HUES48 (cell line): ENCODE measurements around the gene LPIN3.

Source experiments
- H3K27ac ChIP-seq: one replicate; pipeline ENCODE4 v1.7.0; 2013; ENCODE audit warnings: low read depth, low read length, inconsistent platforms
- H3K27me3 ChIP-seq: 2 replicates; pipeline ENCODE4 v1.6.1; 2013; ENCODE audit warnings: mild to moderate bottlenecking, low read length; ENCODE audit not compliant: control insufficient read depth, insufficient read depth
- H3K36me3 ChIP-seq: 2 replicates; pipeline ENCODE4 v1.6.1; 2013; ENCODE audit warnings: low read length; ENCODE audit not compliant: control insufficient read depth, insufficient read depth
- H3K4me1 ChIP-seq: 2 replicates; pipeline ENCODE4 v1.6.1; 2013; ENCODE audit warnings: mild to moderate bottlenecking, low read length; ENCODE audit not compliant: control insufficient read depth, insufficient read depth
- H3K4me3 ChIP-seq: 2 replicates; pipeline ENCODE4 v1.5.1; 2013; ENCODE audit warnings: mild to moderate bottlenecking, low read depth, low read length
- H3K9ac ChIP-seq: 2 replicates; pipeline ENCODE4 v1.6.1; 2013; ENCODE audit warnings: mild to moderate bottlenecking, low read depth, low read length, moderate library complexity
- H3K9me3 ChIP-seq: 2 replicates; pipeline ENCODE4 v1.6.1; 2013; ENCODE audit warnings: low read length; ENCODE audit not compliant: control insufficient read depth, insufficient read depth

The LPIN3 gene

DNA sequence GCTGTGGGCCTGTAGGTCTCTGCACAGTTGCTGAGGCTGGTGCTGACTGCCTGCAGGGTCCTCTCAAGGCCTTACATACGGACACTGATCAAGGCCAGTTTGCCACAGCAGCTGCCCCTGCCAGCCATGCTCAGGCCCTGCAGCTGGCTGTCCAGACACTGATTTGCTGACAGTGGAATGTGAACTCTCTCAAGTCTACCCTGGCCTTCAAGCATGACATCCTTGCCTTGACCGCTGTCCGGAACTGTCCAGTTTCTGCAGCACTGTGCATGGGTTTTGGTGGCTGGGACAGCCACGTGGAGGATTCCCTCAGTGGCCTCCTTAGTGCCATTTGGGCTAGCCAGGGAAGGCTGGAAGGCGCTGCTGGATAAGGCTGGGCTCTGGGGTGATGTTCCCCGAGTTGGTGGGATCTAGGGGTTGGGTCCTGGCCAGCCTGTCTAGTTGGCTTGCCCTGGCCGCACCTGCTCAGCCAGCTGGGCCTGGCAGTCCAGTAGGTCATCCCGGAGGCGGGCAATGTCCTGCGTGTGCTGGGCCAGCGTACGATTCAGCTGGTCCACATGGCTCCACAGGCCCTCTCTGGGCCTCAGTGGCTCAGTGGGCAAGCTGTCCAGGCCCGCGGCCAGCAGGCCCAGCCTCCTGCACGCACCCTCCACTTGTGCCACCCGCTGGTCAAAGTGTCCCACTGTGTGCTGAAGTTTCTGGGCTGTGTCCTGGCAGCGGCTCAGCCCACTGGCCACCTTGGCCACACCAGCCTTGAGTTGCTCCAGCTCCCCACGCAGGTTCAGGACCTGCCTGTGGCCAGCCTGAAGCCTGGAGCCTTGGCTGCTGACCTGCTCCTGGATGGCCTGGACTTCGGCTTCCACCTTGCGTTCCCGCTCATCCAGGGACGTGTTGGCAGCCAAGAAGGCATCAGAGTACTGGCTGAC is 20.5 kb downstream of the LPIN3 start:
- H3K4me3 ChIP-seq, result no peak overlapping the region
- H3K9ac ChIP-seq, result no peak overlapping the region
- no peaks in the 10 kb centered on the region for H3K9me3 ChIP-seq
- H3K27ac ChIP-seq, result no peak overlapping the region
- H3K27me3 ChIP-seq, result peaks cover 21% of the 10 kb centered on the region
- 0 out of 2 replicates have a peak, but pooled peaks cover 3% of the 10 kb centered on the region for H3K36me3 ChIP-seq
- no peaks in the 10 kb centered on the region for H3K4me1 ChIP-seq

DNA sequence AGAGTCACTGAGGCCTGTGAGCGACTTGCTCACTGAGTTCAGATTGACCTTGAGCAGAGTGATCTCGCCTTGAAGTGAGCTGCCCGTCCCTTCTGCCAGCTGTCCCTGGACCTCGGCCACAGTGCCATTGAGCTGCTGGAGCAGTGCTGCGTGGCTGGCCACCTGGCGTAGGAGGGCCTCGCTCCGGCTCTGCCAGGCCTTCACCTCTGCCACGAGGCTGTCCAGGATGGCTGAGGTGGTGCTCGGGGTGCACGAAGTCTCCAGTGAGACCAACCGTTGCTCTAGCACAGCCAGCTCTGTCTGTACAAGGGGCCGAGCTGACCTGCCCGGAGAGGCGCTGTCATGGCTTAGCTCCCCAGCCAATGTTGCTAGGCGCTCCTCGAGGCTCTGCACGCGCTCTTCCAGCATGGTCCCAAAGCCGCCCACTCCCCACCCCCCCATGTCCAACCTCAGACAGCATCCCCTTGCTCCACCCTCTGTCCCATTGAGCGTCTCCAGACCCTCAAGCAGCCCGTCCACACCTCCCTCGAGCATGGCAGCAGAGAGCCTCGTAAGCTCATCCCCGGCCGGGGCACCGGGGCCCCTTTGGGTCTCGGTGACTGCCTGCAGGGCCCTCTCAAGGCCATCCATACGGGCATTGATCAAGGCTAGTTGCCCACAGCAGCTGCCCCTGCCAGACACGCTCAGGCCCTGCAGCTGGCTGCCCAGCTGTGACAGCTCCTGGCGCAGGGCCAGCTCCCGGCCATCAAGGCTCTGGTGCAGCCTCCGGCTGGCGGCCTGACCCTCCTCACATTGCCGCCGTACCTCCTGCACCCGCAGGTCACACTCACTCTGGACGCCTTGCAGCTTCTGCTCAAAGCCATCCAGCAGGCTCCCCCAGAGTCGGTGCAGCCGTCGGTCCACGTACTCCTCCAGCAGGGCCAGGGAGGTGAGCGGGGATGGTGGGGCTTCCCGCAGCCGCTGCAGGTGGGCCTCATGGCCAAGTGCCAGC is 21.4 kb downstream of the LPIN3 start:
- no peak overlapping the region for H3K4me3 ChIP-seq
- no peaks in the 10 kb centered on the region for H3K9me3 ChIP-seq
- H3K27me3 ChIP-seq, result peaks cover 27% of the 10 kb centered on the region
- 0 out of 2 replicates have a peak, but pooled peaks cover 3% of the 10 kb centered on the region for H3K36me3 ChIP-seq
- no peak overlapping the region for H3K9ac ChIP-seq
- no peak overlapping the region for H3K27ac ChIP-seq
- H3K4me1 ChIP-seq, result no peaks in the 10 kb centered on the region

DNA sequence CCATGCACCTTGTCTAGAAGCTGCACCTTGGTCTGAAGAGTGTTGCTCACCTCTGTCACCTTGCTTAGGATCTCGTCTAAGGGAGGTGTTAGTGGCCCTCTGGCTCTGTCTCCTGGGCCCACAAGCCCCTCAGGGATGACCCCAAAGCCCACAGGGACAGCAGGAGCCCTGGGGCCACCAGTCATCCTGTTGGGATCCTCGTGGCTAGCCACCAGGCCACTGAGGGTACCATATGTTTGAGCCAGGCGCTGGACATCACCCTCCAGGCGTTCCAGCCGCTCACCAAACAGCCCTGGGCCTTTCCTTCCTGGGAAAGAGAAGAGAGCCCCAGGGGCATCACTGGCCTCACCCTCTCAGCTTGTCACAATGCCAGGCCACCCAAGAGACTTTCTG is 22.1 kb downstream of the LPIN3 start:
- Histone ChIP-seq H3K9ac (no peak overlapping the region), H3K4me1 (no peaks in the 10 kb centered on the region), H3K27ac (no peak overlapping the region), H3K27me3 (peaks cover 34% of the 10 kb centered on the region), H3K9me3 (no peaks in the 10 kb centered on the region), H3K4me3 (no peak overlapping the region), H3K36me3 (0 out of 2 replicates have a peak, but pooled peaks cover 3% of the 10 kb centered on the region)

DNA sequence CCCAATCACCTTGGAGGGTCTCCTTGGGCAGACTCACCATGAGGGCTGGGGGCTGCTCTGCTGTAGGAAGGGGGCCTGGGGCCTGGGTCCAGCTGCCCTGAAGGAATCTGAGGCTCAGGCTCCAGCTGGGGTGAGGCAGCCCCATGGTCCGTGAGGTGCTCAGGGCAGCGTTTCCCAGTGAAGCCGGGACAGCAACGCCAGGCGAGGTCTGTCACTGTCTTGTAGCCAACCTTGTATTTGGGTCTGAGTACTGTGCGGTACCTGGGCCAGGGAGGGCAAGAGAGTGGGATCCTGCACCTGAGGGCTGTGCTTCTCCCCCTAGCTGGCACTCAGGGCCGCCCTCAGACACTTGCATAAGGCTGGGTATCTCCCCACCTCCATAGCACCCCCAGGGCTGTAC is 23.0 kb downstream of the LPIN3 start:
- H3K4me3 ChIP-seq, result no peak overlapping the region
- no peak overlapping the region for H3K27ac ChIP-seq
- no peaks in the 10 kb centered on the region for H3K9me3 ChIP-seq
- peaks cover 38% of the 10 kb centered on the region for H3K27me3 ChIP-seq
- no peaks in the 10 kb centered on the region for H3K4me1 ChIP-seq
- no peak overlapping the region for H3K9ac ChIP-seq
- 0 out of 2 replicates have a peak, but pooled peaks cover 3% of the 10 kb centered on the region for H3K36me3 ChIP-seq

DNA sequence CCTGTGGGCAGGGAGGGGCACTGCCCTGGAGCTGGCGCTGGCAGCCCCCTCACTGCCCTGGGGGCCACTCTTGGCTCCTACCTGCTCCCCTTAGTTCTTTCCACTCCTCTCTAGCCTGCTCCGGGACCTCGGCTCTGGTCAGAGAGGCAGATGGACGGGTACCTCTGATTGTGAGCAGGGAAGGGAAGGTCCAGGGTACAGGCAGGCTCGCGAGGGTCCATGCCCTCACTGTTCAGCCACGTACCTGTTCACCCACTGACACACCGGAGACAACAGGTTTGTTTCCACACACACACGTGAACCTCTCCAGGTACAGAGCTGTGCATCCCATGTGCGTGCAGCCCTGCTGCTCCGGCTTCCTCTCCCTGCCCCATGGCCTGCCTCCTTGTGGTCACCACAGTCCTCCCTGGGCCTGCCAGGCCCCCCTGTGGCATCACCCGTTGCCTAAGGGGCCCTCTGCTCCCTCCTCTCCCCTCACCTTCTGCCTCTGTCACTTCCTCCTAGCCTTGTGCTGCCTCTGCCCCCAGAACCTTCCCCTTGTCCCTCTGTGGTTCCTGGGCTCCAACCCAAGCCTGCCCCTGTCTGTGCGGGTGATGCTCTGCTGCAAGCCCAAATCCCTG is 23.7 kb downstream of the LPIN3 start:
- no peaks in the 10 kb centered on the region for H3K4me1 ChIP-seq
- H3K9ac ChIP-seq, result no peak overlapping the region
- H3K4me3 ChIP-seq, result no peak overlapping the region
- H3K9me3 ChIP-seq, result no peaks in the 10 kb centered on the region
- H3K27ac ChIP-seq, result no peak overlapping the region
- peaks cover 44% of the 10 kb centered on the region for H3K27me3 ChIP-seq
- 0 out of 2 replicates have a peak, but pooled peaks cover 3% of the 10 kb centered on the region for H3K36me3 ChIP-seq

DNA sequence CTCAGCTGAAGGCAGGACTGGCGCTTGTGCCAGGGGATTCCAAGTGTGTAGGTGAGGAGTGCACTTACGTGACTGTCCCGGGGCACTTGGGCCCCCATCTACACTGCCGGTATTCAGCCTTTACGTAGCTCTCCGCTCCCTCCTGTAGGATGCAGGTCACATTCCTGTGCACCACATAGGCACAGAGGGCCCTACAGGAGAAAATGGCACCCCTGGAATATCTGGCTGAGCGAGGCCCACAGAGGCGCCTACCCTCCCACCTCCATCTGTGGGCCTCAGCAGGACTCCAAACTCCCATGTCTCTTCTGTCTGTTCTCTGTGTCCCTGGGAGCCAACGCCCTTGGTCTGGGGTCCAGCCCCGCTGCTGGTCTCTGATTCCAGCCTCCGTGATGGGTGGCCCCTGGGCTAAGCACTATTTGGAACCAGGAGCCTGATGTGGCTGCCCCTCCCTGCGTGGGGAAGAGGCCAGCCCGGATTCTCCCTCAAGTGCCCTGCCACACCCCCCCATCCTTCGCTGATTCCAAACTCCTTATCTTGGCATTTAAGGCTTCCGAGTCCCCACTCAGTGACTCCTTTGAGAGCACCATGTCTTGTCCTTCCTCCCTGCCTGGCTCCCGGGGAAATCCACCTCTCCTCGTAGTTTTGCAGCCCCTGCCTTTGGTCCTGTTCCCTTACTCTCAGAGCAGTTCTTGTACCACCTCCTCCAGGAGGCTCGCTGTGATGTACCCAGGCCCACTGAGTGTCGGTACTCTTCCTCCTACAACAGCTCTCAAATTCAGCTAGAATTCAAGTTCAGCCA is 24.5 kb downstream of the LPIN3 start:
- no peak overlapping the region for H3K27ac ChIP-seq
- peaks cover 49% of the 10 kb centered on the region for H3K27me3 ChIP-seq
- H3K4me1 ChIP-seq, result no peaks in the 10 kb centered on the region
- H3K4me3 ChIP-seq, result peak overlapping the region; percentile 64; the same call in 1 of the 2 replicates
- H3K9ac ChIP-seq, result no peak overlapping the region
- no peaks in the 10 kb centered on the region for H3K9me3 ChIP-seq
- H3K36me3 ChIP-seq, result 0 out of 2 replicates have a peak, but pooled peaks cover 3% of the 10 kb centered on the region

DNA sequence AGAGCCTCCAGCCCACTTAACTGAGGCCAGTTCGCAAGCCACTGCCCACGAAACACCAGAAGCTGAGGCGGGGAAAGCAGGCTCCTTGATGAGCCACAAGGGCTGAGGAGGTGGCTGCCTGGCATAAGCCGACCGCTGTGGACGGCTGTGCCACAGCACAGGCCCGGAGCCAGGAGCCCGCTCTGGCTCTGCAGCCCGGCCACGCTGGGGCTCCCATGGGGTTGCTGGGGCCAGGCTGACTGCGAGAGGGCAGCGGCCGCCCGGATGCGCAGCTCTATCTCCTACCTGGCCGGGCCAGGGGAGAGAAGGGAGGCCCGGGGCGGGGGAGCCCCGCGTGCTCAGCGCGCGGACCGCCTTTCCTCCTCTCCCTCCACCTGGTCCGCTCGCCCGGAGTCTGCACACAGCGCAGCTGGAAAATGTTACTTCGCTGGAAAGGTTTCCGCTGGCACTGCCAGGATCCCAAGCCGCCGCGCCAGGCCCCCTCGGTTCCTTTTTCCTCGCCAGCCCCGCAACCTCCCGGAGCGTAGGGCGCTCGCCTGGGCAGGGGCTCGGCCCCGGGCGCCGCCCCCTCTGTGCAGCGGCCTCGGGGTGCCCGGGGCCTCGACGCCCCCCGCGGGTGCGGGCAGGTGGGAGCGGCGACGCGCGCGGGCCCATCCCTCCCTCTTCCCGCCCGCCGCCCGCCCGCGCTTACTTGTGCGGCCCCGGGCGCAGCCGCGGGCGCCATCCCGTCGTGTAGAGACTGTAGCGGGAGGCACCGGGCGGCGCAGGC is 25.3 kb downstream of the LPIN3 start:
- no peaks in the 10 kb centered on the region for H3K36me3 ChIP-seq
- H3K4me3 ChIP-seq, result peak overlapping the region; percentile 64
- no peak overlapping the region for H3K27ac ChIP-seq
- H3K4me1 ChIP-seq, result no peaks in the 10 kb centered on the region
- H3K27me3 ChIP-seq, result peaks cover 49% of the 10 kb centered on the region
- H3K9ac ChIP-seq, result no peak overlapping the region
- H3K9me3 ChIP-seq, result no peaks in the 10 kb centered on the region

DNA sequence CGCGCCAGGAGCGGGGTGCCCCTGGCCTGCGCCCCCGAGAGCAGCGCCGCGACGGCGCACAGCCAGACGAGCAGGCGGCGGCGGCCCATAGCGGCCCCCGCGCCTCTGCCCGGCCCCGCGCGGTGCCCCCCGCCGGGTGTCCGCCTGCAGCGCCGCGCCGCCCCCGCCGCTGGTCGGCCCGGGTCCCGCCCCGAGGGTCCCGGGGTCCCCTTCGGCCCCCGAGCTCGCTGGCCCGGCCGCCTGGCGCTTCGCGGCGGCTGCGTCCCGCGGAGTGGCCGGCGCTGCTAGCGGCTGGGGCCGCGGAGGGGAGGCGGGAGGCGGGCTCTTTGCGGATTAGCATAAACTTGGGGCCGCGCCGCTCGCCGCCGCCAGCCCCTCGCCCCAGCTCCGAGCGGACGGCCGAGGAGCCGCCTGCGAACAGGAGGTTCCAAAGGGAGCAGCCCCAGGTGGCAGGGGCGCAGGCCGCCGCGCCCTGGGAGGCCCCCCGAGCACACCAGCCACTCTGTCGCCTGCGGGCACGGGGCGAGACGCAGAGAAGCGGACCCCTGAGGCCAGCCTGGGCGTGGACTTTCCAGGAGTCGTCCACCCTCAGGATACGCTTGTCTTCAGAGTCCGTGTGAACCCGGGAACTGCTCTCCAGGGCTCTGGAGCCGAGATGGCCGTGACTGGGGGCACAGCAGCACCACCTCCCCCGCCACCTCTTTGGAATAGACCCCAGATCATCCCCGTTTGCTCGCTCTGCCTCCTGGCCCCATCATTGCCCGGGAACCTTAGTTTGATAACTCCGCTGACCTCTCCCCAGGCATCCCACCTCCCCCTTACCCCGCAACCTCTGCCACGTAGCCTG is 26.1 kb downstream of the LPIN3 start, which contains the start of gene EMILIN3:
Gene EMILIN3, minus strand, starts transcription at position 273 of the 847 bp plus-strand sequence. Its CDS starts 184 bp downstream, at position 89.
- H3K4me3 ChIP-seq, result peak within 1 kb of the TSS; percentile 64
- no peak within 1 kb of the TSS for H3K9ac ChIP-seq
- no peak within 1 kb of the TSS for H3K27ac ChIP-seq
- no peaks in the 10 kb centered on the region for H3K36me3 ChIP-seq
- H3K4me1 ChIP-seq, result no peaks in the 10 kb centered on the region
- peaks cover 3% of the 10 kb centered on the region; the same call in 1 of the 2 replicates for H3K9me3 ChIP-seq
- H3K27me3 ChIP-seq, result peaks cover 49% of the 10 kb centered on the region

DNA sequence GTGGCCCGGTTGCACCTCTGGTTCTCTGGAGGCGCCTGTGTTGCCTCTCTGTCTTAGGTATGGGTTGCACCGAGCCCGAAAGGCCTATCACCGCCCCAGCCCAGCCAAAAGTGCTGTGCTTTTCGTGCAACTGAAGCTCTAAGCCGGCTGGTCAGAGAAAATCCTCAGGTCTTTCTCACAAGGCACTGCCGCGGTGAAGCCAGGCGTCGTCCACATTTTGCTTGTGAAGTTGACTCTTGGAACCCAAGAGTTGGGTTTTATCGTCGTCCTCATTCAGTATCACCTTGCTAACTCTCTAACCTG is 26.7 kb downstream of the LPIN3 start:
- H3K9me3 ChIP-seq, result peaks cover 6% of the 10 kb centered on the region; the same call in 1 of the 2 replicates
- H3K4me3 ChIP-seq, result peak overlapping the region; percentile 64
- H3K4me1 ChIP-seq, result no peaks in the 10 kb centered on the region
- no peaks in the 10 kb centered on the region for H3K36me3 ChIP-seq
- H3K27me3 ChIP-seq, result peaks cover 49% of the 10 kb centered on the region
- H3K9ac ChIP-seq, result no peak overlapping the region
- H3K27ac ChIP-seq, result no peak overlapping the region
